Hippocampal formation (tissue), 2 donors: ENCODE results near the gene NLGN1.
A peak's percentile ranks its signal among the peaks of the same experiment; 100 is the strongest.

Source experiments
- DNase-seq, 2 donors: peaks; one replicate each; lab custom pipeline; 2025; lab: John Stamatoyannopoulos, UW

NLGN1 gene

GRCh38 chr3:174089592-174089991 is 692.0 kb downstream of the NLGN1 start:
- no peak for DNase-seq

GRCh38 chr3:174094669-174095068 is 697.1 kb downstream of the NLGN1 start:
- no peak for DNase-seq

DNA sequence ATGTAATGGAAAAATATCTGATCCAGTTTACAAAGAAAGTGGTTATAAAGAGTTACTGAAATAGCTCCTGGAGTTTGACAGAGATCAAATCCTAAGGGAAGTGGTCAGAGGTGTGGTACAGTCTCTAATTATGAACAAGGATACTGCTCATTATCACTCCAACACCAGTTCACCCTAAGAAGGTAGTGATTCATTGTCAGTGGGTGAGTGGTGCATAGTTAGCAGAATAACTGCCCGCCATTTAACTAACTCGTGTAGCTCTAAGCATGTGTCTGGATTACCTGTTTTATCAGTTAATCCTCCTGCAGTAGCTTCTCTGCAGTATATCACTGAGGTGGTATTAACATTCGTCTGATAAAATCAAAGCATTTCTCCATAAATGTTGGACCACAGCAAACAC is 700.1 kb downstream of the NLGN1 start:
- DNase-seq: no peak

GRCh38 chr3:174098746-174099145 is 701.2 kb downstream of the NLGN1 start:
- no peak for DNase-seq

DNA sequence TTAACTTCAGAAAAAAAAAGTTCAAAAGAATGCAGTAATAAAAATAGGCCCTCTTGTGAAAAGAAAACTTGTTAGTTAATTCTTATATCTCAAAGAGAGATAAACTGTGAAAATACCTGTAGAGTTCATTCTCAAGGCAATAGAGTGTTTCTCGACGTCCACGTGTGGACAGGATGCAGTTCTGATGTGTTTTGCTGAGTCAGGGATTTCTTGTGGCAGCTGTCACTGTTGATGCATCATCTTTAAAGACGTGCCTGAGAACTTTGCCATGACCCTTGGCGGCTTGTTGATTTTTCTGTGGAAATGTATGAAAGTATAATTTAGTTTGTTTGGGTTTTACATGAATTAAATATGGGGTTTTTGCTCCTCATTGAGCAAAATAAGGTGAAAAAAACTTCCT is 702.2 kb downstream of the NLGN1 start:
- DNase-seq: no peak

DNA sequence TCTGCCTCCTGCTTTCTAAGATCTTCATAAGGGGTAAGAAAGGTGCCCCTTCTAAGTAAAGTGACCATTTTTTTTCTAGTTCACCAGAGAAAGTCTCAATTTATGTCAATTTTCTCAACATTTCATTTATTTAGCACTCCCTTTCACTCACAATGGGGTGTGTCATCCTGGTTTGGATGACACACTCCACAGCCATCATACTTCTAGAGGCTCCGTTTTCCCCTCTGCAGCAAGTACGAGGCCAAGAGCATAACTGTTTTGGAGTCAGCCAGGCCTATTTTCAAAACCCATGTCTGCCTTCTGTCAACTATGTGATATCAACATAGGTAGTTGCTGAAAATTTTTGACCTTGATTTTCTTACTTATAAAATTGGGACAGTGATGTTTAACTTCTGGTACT is 703.2 kb downstream of the NLGN1 start:
- DNase-seq: no peak

- no peak for DNase-seq
Observed at GRCh38 chr3:174101244-174101643, 703.7 kb downstream of the NLGN1 start.

- no peak for DNase-seq
Observed at GRCh38 chr3:174102274-174102673, 704.7 kb downstream of the NLGN1 start.

DNA sequence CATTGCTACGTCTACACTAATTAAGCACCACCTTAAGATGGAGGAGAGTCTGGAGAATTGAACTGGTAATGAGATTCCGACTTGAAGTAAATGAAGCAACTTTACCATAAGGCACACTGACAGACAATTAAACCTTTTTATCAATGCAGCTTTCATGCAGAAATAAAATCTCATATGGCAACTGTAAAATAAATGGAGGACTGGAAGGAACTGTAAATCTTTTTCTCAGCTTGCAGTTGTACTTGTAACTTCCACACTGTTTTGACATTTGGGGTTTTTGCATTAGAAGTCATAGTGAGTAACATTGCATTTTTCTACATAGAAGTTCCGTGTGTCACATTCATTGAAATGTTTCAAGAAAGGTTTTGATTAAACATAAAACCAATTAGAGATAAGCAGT is 705.3 kb downstream of the NLGN1 start:
- no peak for DNase-seq

DNA sequence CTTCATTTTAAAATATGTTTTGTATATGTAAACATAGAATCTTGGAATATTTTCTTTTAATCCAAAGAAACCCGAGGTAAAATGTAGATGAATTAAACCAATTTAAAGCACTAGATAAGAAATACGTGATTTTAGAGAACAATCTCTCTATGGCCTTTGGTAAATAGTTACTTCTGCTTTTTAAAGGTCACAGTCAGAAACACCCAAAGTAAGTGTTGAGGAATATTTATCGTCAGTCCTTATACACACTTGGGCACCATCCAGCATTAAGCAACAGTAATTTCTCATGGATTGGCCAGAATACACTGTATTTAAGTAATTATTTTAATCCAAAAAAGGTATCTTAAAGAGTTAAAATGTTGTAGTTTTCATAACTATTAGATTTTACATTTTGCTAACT is 713.2 kb downstream of the NLGN1 start:
- no peak for DNase-seq

- DNase-seq: no peak
Observed at GRCh38 chr3:174111776-174112175, 714.2 kb downstream of the NLGN1 start.

DNA sequence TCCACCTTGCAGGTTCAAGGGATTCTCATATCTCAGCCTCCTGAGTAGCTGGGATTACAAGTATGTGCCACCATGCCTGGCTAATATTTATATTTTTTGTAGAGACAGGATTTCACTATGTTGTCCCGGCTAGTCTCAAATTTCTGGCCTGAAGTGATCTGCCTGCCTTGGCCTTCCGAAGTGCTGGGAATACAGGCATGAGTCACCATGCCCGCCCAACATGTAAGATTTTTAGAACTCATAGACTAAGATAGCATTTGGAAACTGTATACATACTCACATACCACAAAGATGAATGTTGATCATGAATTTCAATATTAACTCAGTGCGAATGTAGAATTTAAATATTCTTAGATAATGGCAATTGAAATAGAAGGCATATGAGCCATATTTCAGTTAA is 718.9 kb downstream of the NLGN1 start:
- DNase-seq: no peak

GRCh38 chr3:174120997-174121396 is 723.5 kb downstream of the NLGN1 start:
- no peak for DNase-seq

- DNase-seq: no peak
Observed at GRCh38 chr3:174122411-174122810, 724.9 kb downstream of the NLGN1 start.

DNA sequence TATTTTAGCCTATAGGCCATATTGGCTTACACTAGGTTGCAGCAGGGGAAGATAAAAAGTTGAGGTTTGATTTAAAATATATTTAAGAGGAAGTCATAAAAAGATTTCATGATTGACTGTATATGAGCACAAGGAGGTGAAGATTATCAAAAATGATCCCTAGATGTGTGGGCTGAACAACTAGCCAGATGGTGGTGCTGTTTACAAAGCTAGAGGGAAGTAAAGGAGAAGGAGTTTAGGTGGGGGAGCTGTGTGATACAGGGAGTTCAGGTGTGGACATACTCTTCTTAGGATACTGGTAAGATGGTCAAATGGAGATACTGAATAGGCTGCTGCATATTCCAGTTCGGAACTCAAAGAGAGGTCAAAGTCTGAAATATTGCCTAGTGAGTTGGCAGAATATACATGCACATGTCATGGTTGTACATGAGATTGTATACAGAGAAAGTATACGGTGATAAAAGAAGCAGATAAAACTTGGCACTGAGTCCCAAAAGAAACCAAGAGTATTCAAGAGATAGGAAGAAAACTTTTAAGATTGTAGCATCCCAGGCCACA is 727.8 kb downstream of the NLGN1 start:
- DNase-seq: no peak

- DNase-seq: no peak
Observed at GRCh38 chr3:174126990-174127758, 729.6 kb downstream of the NLGN1 start.

GRCh38 chr3:174132006-174132405 is 734.5 kb downstream of the NLGN1 start:
- DNase-seq: no peak

DNA sequence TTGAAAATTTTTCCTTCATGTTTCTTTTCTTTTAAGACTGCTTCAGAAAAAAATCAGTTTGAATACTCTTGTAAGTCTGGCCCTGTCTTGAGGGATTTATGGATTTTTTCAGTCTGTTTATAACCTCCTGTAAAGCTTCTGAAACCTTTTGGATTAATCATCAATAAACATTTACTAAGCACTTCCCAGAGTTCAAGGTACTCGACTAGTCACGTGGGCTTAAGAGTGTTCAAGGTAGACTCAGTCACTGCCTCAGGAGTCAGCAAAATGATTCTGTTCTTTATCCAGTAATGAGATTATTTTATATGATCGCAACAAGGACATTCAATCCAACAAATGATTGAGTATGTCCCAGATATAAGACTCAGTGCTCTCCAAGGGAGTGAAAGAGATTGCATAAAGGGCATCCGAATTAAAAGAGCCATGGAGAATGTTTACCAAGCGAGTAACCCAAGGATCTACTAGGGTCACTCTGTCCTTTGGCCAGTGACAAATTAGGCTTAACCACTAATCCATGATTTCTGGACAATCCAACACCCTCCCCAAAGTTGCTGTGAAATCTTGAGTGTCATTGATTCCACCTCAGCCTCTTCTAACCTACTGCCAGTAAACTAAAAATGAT is 735.0 kb downstream of the NLGN1 start:
- DNase-seq: no peak

DNA sequence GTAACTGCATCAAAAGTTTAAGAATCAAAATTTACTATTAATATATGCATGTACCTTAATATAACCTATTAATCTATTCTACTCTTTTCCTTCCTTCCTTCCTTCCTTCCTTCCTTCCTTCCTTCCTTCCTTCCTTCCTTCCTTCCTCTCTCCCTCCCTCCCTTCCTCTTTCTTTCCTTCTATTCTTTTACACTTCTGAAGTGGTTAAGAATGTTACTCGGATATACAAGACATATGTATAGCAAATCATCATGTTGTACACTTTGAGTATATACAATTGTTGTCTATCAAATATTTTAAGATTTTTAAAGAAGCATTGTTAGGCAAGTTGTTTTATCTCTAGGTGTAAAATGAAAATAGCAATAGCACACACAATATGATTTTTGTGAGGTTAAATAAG is 748.5 kb downstream of the NLGN1 start:
- DNase-seq: no peak

DNA sequence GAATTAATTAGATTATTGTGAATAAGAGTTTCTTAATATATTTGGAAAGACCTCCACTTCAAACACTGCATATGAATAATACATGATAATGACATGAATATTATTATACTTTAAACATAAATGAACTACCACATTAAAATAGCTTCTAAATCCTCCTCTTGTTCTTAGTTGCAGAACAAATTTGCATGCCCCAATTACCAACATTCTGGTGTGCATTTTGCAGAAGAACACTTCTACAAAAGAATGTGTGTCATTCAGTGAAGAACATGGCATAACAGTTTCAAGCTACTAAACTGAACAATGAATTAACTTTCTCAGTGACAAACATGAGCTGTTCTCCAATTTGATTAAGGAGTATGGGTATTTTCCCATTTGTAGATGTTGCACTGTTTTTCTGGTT is 750.3 kb downstream of the NLGN1 start:
- DNase-seq: peak in 1 of 2 donors; percentile 23

DNA sequence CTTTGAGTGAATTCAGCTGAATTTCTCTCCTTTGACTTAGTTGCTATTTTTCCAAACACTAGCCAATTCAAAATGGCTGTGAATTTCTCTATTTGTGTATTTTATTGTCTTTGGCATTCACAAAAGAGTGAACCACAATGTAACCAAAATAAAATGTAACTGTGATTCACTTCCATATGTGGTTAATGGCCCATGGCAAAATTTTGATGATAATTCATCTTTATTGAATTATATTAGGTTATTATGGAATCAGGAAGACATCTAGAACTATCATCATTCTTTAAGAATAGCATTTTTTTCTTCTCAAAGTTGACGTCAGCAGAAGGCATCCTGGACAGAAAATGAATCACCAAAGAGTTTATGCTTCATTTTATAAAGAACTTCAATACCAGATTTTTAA is 756.3 kb downstream of the NLGN1 start:
- DNase-seq: no peak

GRCh38 chr3:174156200-174156599 is 758.7 kb downstream of the NLGN1 start:
- no peak for DNase-seq

DNA sequence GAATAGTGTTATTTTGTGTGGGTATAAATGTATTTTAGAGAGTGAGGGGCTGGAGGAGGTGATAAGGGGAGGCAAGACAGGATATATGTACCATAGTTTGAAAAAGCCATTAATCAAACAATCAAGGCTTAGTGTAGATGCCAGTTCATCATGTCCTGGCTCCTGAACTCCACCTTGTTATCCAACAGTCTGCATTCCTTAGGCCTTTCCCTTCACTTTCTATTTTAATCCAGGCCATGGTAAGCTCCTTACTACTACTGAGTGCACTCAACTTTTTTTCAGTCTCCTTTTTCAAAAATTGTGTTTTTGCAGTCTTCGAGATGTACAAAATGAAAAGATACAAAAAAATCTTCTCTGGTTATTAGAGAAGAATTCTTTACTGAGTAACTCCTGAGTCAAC is 761.1 kb downstream of the NLGN1 start:
- DNase-seq: no peak

DNA sequence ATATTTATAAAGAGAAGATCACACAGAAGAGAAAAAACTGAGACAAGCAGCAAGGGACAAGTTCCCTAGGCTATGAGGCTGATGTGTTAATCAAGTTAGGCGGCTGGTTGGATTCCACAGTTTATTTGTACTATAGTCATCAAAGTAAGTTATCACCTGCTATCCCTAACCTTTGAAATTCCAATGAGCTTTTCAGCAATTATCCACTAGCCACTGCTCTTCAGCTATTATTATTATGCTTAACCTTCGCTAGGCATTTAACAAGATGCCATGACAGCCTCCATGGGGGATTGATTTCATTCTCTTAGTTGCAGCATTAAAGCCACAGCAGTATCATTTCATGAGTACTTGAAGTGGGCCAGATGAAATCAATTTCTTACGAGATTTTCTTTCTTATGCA is 762.1 kb downstream of the NLGN1 start:
- no peak for DNase-seq
